MM.1S (cell line): ENCODE measurements around the gene CTNNA3.

Source experiments
- DNase-seq: peaks from one replicate; pipeline ENCODE4 v3.0.0-alpha.2; 2015
- H2AFZ ChIP-seq: fragments of 300-600 bp; sonication (generic); 2 replicates; pipeline ENCODE4 v1.6.0; 2016; ENCODE audit warnings: antibody characterized with exemption, low read length
- H3F3A ChIP-seq: fragments of 300-600 bp; sonication (generic); 2 replicates; pipeline ENCODE4 v1.6.1; 2016; ENCODE audit warnings: mild to moderate bottlenecking, antibody characterized with exemption, low read length, moderate library complexity, mixed read lengths; ENCODE audit not compliant: insufficient read depth
- H3K27ac ChIP-seq: fragments of 300-600 bp; sonication (generic); 2 replicates; pipeline ENCODE4 v1.5.1; 2016; ENCODE audit warnings: mild to moderate bottlenecking, low read length
- H3K27me3 ChIP-seq: fragments of 300-600 bp; sonication (generic); replicated peaks from 2 replicates; pipeline ENCODE4 v1.6.0; 2016; ENCODE audit warnings: low read length; ENCODE audit not compliant: insufficient read depth
- H3K36me3 ChIP-seq: fragments of 300-600 bp; sonication (generic); replicated peaks from 2 replicates; pipeline ENCODE4 v1.6.1; 2016; ENCODE audit warnings: mild to moderate bottlenecking, low read length, mixed read lengths; ENCODE audit not compliant: insufficient read depth
- H3K4me1 ChIP-seq: fragments of 300-600 bp; sonication (generic); 2 replicates; pipeline ENCODE4 v1.6.1; 2016; ENCODE audit warnings: low read length, mixed read lengths
- H3K4me2 ChIP-seq: fragments of 300-600 bp; sonication (generic); 2 replicates; pipeline ENCODE4 v1.6.0; 2016; ENCODE audit warnings: low read depth, low read length
- H3K4me3 ChIP-seq: fragments of 300-600 bp; sonication (generic); 2 replicates; pipeline ENCODE4 v1.5.1; 2016; ENCODE audit warnings: low read length, mixed read lengths
- H3K79me2 ChIP-seq: fragments of 300-600 bp; sonication (generic); 2 replicates; pipeline ENCODE4 v1.6.1; 2016; ENCODE audit warnings: mixed run types, low read length, mixed read lengths
- H3K9ac ChIP-seq: fragments of 300-600 bp; sonication (generic); 2 replicates; pipeline ENCODE4 v1.6.1; 2016; ENCODE audit warnings: low read length, mixed read lengths
- H3K9me2 ChIP-seq: fragments of 300-600 bp; sonication (generic); replicated peaks from 2 replicates; pipeline ENCODE4 v1.6.1; 2016; ENCODE audit warnings: mild to moderate bottlenecking, low read length, mixed read lengths; ENCODE audit not compliant: insufficient read depth
- H3K9me3 ChIP-seq: fragments of 300-600 bp; sonication (generic); replicated peaks from 2 replicates; pipeline ENCODE4 v1.6.1; 2016; ENCODE audit warnings: mild to moderate bottlenecking, low read length, mixed read lengths; ENCODE audit not compliant: insufficient read depth
- H4K20me1 ChIP-seq: fragments of 300-600 bp; sonication (generic); 2 replicates; pipeline ENCODE4 v1.6.1; 2016; ENCODE audit warnings: mild to moderate bottlenecking, low read length, moderate library complexity, mixed read lengths; ENCODE audit not compliant: insufficient read depth
- EZH2 ChIP-seq: fragments of 300-600 bp; sonication (generic); optimal IDR thresholded peaks from 2 replicates; pipeline ENCODE3; 2017; ENCODE audit warnings: low read depth, mild to moderate bottlenecking, antibody characterized with exemption, low read length, mixed read lengths
- EZH2phosphoT487 ChIP-seq: fragments of 300-600 bp; sonication (generic); IDR thresholded peaks from 2 replicates; pipeline ENCODE4 v1.6.1; 2018; ENCODE audit warnings: antibody characterized with exemption, low read length
- TF ChIP-seq, protein P1 (sequence below): fragments of 300-600 bp; sonication (generic); IDR thresholded peaks from 2 replicates; pipeline ENCODE4 v1.5.1; 2016; ENCODE audit warnings: antibody characterized with exemption, low read length, mixed read lengths

The CTNNA3 gene

DNA sequence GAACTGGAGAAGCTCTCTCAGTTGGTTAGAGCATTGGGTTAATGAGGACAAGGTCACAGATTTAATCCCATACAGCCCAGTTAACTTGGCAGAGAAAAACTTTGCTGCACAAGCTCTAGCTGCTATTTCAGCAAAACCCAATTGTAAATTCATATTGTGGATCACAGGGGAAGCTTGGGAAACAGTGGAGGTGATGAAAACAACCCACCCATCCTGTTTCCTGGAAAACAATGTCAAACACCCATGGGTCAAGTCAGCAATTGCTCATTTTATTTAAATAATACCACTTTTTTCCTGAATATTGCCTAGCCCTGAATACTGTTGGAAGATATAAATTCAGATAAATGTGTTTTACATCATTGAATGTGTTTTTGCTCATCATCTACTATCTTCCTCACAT lies 1670.8 kb downstream of the CTNNA3 start:
- H3K4me3 ChIP-seq, result no peak overlapping the region
- no peaks in the 10 kb centered on the region for H3K79me2 ChIP-seq
- H3F3A ChIP-seq, result no peaks in the 10 kb centered on the region
- DNase-seq, result no peak
- H3K4me1 ChIP-seq, result no peaks in the 10 kb centered on the region
- H2AFZ ChIP-seq, result no peak overlapping the region
- H3K4me2 ChIP-seq, result no peak overlapping the region
- H3K9me2 ChIP-seq, result no peaks in the 10 kb centered on the region
- TF ChIP-seq, protein P1, sequence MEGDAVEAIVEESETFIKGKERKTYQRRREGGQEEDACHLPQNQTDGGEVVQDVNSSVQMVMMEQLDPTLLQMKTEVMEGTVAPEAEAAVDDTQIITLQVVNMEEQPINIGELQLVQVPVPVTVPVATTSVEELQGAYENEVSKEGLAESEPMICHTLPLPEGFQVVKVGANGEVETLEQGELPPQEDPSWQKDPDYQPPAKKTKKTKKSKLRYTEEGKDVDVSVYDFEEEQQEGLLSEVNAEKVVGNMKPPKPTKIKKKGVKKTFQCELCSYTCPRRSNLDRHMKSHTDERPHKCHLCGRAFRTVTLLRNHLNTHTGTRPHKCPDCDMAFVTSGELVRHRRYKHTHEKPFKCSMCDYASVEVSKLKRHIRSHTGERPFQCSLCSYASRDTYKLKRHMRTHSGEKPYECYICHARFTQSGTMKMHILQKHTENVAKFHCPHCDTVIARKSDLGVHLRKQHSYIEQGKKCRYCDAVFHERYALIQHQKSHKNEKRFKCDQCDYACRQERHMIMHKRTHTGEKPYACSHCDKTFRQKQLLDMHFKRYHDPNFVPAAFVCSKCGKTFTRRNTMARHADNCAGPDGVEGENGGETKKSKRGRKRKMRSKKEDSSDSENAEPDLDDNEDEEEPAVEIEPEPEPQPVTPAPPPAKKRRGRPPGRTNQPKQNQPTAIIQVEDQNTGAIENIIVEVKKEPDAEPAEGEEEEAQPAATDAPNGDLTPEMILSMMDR, result no peak
- TF ChIP-seq EZH2phosphoT487 (no peak), EZH2 (no peak)
- no peaks in the 10 kb centered on the region for H3K36me3 ChIP-seq
- H4K20me1 ChIP-seq, result no peaks in the 10 kb centered on the region
- no peak overlapping the region for H3K9ac ChIP-seq
- no peaks in the 10 kb centered on the region for H3K27me3 ChIP-seq
- no peaks in the 10 kb centered on the region for H3K9me3 ChIP-seq
- no peak overlapping the region for H3K27ac ChIP-seq

DNA sequence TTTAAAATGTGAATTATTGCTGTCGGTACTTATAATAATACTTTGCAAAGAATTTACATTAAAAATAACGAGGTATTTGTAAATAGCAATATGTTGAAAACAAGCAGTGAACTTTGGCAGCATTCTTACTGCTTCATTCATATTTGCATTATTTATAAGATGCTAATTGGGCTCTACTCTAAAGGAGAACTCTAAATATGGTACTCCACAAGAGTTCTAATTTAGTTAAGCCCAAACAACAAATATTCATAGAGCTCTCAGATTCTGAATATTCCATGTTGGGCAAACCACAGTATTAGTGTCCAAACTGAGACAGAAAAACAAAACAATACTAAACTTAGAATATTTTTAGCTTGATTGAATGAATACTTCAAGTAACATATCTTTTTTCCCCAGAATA lies 1674.6 kb downstream of the CTNNA3 start:
- H3K4me1 ChIP-seq, result no peaks in the 10 kb centered on the region
- no peaks in the 10 kb centered on the region for H3K9me3 ChIP-seq
- no peaks in the 10 kb centered on the region for H3K79me2 ChIP-seq
- no peak for DNase-seq
- H3K27ac ChIP-seq, result no peak overlapping the region
- H3K9ac ChIP-seq, result no peak overlapping the region
- no peaks in the 10 kb centered on the region for H3F3A ChIP-seq
- TF ChIP-seq EZH2phosphoT487 (no peak), EZH2 (no peak)
- TF ChIP-seq, protein P1, result no peak
- no peaks in the 10 kb centered on the region for H3K27me3 ChIP-seq
- no peaks in the 10 kb centered on the region for H3K9me2 ChIP-seq
- no peak overlapping the region for H3K4me2 ChIP-seq
- H2AFZ ChIP-seq, result no peak overlapping the region
- H4K20me1 ChIP-seq, result no peaks in the 10 kb centered on the region
- H3K36me3 ChIP-seq, result no peaks in the 10 kb centered on the region
- H3K4me3 ChIP-seq, result no peak overlapping the region

DNA sequence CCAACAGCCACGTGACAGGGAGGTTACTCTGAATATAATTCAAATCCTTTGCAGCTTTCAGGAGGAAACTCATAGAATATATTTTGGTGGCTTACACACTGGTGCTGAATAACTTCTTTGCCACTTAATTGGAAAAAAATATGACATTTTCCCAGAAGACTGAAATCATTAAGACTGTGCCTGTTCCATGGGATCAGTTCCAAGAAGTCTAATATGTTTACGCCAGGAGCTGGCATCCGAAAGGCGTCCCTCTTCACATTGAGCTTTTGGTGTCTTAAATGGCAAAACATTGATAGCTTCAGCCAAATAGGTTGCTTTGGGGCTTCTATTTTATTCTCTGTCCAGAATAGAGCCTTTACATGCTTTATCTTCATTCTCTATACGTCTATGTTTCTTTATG lies 1687.8 kb downstream of the CTNNA3 start:
- TF ChIP-seq EZH2 (no peak), EZH2phosphoT487 (no peak)
- TF ChIP-seq, protein P1, result no peak
- H3F3A ChIP-seq, result no peaks in the 10 kb centered on the region
- H3K27ac ChIP-seq, result no peak overlapping the region
- no peak overlapping the region for H3K4me3 ChIP-seq
- no peaks in the 10 kb centered on the region for H3K4me1 ChIP-seq
- no peaks in the 10 kb centered on the region for H4K20me1 ChIP-seq
- no peak for DNase-seq
- H3K9ac ChIP-seq, result no peak overlapping the region
- no peaks in the 10 kb centered on the region for H3K36me3 ChIP-seq
- no peaks in the 10 kb centered on the region for H3K9me3 ChIP-seq
- H2AFZ ChIP-seq, result no peak overlapping the region
- no peaks in the 10 kb centered on the region for H3K27me3 ChIP-seq
- H3K79me2 ChIP-seq, result no peaks in the 10 kb centered on the region
- no peaks in the 10 kb centered on the region for H3K9me2 ChIP-seq
- no peak overlapping the region for H3K4me2 ChIP-seq

DNA sequence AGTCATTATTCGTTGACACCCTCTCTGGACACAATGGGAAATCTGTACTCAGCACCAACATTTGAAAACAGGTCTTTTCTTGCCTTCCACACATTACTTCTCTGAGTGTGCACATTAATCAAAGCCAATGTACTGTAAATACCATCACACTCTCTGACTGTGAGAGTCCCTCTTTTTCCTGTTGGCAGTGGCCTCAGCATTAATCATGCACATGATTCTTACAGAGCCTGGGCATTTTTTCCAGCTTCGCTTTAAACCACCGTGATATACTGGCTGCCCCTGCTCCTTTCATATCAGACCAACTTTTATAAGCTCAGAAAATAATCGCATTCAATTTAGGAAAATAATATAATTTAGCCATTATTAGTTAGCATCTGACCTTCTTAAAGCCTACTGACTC lies 1689.6 kb downstream of the CTNNA3 start:
- Histone ChIP-seq H2AFZ (no peak overlapping the region), H3K4me1 (no peaks in the 10 kb centered on the region), H3K9me3 (no peaks in the 10 kb centered on the region), H3K9ac (no peak overlapping the region), H3K27me3 (no peaks in the 10 kb centered on the region), H3K4me2 (no peak overlapping the region), H3F3A (no peaks in the 10 kb centered on the region), H3K36me3 (no peaks in the 10 kb centered on the region), H3K4me3 (no peak overlapping the region), H3K9me2 (no peaks in the 10 kb centered on the region), H4K20me1 (no peaks in the 10 kb centered on the region), H3K79me2 (no peaks in the 10 kb centered on the region), H3K27ac (no peak overlapping the region)
- no peak for TF ChIP-seq EZH2
- TF ChIP-seq, protein P1, result no peak
- no peak for TF ChIP-seq EZH2phosphoT487
- DNase-seq, result no peak
